ENCODE data around the gene INTS3.

DNA sequence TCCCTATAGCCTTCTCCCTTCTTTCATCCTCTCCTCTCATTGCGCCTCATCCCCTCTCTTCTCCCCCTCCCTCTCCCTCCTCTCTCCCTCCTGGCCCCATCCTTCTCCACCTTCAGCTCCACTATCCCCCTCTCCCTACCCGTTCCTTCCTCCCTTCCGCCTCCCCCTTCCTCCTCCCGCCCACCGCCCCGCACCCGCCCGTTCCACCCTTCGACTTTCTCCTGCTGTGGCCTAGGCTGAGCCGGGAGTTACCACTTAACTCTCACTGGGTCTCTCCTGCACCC, 47.8 kb upstream of the INTS3 start:
- TF ChIP-seq, protein P1, sequence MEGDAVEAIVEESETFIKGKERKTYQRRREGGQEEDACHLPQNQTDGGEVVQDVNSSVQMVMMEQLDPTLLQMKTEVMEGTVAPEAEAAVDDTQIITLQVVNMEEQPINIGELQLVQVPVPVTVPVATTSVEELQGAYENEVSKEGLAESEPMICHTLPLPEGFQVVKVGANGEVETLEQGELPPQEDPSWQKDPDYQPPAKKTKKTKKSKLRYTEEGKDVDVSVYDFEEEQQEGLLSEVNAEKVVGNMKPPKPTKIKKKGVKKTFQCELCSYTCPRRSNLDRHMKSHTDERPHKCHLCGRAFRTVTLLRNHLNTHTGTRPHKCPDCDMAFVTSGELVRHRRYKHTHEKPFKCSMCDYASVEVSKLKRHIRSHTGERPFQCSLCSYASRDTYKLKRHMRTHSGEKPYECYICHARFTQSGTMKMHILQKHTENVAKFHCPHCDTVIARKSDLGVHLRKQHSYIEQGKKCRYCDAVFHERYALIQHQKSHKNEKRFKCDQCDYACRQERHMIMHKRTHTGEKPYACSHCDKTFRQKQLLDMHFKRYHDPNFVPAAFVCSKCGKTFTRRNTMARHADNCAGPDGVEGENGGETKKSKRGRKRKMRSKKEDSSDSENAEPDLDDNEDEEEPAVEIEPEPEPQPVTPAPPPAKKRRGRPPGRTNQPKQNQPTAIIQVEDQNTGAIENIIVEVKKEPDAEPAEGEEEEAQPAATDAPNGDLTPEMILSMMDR (IDR thresholded peaks at IDR 0.05): no peak
- no peak for TF ChIP-seq POLR2A (IDR thresholded peaks at IDR 0.05)
